GM13976 (cell line): Measurements from ENCODE around the gene CTIF.

Source experiments
- DNase-seq: peaks from one replicate; pipeline ENCODE4 v3.0.0; 2012; ENCODE audit warnings: low spot score
- in situ Hi-C: fragments of 300-500 bp; cut with MboI; formaldehyde crosslinking; loops from one replicate; pipeline ENCODE4 v1.12.0; 2022; ENCODE audit warnings: low sequenced_read_pairs, mixed read lengths, inconsistent platforms; ENCODE audit not compliant: unreplicated experiment
- TF ChIP-seq, protein P1 (sequence below): IDR thresholded peaks from 2 replicates; pipeline ENCODE4 v1.5.1; 2012; ENCODE audit warnings: borderline replicate concordance, mild to moderate bottlenecking; ENCODE audit not compliant: insufficient read depth; ENCODE audit errors: extremely low read depth, missing control alignments, control extremely low read depth

CTIF gene

DNA sequence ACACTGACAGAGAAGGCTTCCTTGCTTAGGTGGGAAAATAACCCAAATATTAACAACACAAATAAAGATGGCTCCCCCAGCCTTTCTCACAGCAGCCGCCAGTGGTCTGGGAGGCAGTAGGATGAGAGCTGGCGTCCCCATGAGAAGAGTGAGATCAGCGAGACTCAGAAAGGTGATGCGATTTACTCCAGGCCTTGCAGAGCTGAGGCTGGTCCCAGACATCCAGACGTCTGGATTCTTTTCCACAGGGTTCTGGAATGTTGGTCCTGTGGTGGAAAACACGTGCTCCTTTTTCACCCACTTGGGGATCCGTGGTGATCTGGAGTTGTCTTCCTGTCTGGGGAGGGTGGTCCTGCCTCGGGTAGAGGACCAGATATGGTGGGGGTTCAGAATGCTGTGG, 190.6 kb downstream of the CTIF start:
- TF ChIP-seq, protein P1, sequence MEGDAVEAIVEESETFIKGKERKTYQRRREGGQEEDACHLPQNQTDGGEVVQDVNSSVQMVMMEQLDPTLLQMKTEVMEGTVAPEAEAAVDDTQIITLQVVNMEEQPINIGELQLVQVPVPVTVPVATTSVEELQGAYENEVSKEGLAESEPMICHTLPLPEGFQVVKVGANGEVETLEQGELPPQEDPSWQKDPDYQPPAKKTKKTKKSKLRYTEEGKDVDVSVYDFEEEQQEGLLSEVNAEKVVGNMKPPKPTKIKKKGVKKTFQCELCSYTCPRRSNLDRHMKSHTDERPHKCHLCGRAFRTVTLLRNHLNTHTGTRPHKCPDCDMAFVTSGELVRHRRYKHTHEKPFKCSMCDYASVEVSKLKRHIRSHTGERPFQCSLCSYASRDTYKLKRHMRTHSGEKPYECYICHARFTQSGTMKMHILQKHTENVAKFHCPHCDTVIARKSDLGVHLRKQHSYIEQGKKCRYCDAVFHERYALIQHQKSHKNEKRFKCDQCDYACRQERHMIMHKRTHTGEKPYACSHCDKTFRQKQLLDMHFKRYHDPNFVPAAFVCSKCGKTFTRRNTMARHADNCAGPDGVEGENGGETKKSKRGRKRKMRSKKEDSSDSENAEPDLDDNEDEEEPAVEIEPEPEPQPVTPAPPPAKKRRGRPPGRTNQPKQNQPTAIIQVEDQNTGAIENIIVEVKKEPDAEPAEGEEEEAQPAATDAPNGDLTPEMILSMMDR = no peak
- in situ Hi-C loops = no loop called here
- DNase-seq = no peak

DNA sequence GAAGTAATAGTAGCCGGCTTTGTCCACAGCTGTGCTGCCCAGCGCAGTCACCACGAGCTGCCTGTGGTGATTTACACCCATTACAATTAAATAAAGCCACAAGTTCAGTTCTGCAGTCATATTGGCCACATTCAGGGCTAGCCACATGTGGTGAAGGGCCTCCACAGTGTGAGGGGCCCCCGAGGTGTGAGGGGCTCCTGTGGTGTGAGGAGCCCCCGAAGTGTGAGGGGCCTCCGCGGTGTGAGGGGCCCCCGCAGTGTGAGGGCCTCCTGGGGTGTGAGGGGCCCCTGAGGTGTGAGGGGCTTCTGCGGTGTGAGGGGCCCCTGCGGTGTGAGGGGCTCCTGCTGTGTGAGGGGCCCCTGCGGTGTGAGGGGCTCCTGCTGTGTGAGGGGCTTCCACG, 191.2 kb downstream of the CTIF start:
- TF ChIP-seq, protein P1 = no peak
- DNase-seq = no peak
- in situ Hi-C loops = no loop called here

DNA sequence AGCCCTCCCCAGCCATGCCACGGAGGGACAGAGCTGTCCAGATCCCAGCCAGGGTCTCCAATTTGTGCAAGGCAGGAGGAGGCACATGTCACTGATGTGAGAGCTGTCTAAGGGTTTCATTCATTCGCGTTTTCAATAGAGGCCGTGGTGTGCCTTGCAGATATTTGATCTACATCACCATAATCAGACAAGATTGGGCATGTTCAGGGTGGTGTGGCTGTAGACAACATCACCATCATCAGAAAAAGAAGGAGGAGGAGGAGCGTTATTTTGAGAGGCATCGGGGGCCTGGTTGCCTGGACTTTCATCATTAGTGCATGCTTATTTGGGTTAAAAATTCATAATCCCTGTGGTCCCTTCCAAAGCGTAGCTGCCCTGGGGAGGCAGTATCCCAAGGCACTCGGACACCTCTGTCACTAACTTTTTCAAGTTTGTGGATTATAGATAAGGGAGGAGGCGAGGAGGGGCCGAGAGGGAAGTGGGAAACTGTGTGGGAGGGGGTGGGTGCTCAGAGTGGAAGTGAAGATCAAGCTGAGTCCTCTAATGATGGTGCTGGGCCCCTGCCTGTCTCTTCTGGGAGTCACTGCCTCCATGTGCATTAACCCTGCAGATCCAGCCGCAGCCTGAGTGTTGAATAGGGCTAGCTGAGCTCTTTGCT, 194.1 kb downstream of the CTIF start:
- in situ Hi-C loops = no loop called here
- peak; percentile 73 for DNase-seq
- TF ChIP-seq, protein P1 = no peak

DNA sequence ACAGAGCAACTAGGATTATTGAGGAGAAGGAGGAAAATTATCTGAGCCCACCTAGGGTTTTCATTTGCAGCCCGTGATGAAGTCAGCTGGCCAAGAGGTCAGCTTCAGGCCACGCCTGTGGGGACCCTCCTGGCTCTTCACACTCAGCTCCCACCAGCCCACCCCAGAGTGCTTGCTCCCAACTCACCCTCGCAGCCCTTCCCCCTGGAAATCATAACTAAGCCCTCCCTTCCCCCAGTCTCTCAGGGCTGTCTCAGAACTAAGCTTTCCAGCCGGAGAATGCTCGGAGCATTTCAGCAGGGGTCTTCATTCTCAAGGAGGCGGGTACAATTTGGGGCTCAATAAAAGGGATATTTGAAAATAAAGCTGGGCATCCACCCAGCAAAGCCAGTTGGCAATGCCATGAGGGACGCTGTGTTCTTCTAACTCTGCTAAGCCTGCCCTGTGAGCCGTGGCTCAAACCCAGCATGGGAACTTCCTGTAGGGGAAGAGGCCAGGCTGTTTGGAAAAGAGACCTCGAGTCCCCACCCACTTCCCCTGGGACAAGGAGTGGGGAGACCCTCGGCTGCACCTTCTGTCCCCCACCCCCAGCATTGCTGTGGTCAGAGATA, 194.9 kb downstream of the CTIF start:
- DNase-seq = no peak
- TF ChIP-seq, protein P1 = no peak
- in situ Hi-C loops = no loop called here

DNA sequence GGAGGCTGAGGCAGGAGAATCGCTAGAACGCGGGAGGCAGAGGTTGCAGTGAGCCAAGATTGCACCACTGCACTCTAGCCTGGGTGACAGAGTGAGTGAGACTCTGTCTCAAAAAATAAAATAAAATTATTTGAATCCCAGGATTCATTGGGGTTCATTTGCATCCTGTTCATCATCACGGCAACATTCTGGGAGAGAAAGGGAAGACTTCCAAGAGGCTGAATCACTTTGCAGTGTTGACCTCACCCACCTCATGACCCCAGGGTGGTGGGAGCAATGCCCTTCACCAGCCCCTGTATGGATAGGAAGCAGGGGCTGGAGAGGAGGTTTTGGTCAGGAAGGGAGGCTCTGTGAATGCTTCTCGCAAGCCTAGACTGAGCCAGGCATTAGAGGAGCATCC, 195.6 kb downstream of the CTIF start:
- TF ChIP-seq, protein P1 = no peak
- in situ Hi-C loops = no loop called here
- DNase-seq = no peak

DNA sequence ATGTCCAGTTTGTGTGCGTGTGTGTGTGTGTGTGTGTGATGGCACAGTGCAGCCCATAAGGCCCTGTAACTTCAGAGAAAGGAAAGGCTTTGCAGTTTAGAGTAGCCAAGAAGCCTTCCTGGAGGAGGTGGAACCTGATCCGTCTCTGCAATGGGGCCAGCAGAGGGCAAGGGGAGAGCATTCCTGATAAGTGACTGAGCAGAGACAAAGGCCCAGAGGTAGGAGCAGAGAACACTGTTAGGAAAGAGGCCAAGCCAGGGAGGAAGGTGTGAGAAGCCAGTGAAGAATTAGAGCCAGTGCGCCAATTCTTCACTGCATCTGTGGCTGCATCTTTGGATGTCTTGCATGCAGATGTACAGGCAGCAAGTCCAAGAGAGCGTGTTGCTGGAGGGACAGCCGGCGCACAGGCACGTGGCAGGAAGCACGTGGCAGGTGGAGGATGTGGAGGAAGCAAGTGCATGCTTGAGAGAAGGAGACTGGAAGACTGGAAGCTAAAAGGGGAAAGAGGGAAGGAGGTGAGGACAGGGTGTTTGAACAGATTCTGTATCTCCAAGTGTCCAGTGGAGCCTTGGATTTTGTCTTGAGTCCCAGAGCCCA, 196.3 kb downstream of the CTIF start:
- TF ChIP-seq, protein P1 = no peak

More for the DNA sequence above, 196.3 kb downstream of the CTIF start:
- no peak for DNase-seq
- in situ Hi-C loops = no loop called here
